HG03175 (cell line): ENCODE measurements around the gene MOCS1.

Source experiments
- ATAC-seq: cut with Tn5 transposase; IDR thresholded peaks from one replicate; pipeline ENCODE4 v1.9.1; 2021; ENCODE audit warnings: mild to moderate bottlenecking, moderate library complexity; ENCODE audit not compliant: unreplicated experiment

MOCS1 gene

GRCh38 chr6:39904946-39905639 lies 29.2 kb downstream of the MOCS1 start:
- ATAC-seq = no peak

- ATAC-seq = no peak
Observed at GRCh38 chr6:39903656-39904055, 30.6 kb downstream of the MOCS1 start.

GRCh38 chr6:39902786-39903465 lies 31.3 kb downstream of the MOCS1 start:
- no peak for ATAC-seq

DNA sequence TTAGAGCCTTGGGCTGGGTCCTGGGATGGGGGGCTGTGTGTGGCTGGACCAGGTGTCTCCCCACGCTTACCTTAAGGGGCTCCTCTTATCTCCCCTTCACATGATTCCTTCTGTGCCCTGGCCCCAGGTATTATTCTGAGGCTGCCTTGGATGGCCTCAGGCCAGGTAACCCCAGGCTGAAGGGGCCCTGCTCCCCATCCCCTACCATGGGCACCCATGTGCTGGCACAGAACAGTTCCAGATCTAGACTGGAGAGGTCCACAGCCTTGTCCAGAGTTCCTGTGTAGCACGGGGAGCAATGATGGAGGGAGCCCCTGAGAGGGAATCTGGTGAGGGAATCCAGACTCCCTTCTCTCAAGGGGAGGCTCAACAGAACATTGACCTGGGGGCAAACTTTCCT lies 32.1 kb downstream of the MOCS1 start:
- no peak for ATAC-seq

GRCh38 chr6:39901670-39902069 lies 32.6 kb downstream of the MOCS1 start:
- no peak for ATAC-seq

DNA sequence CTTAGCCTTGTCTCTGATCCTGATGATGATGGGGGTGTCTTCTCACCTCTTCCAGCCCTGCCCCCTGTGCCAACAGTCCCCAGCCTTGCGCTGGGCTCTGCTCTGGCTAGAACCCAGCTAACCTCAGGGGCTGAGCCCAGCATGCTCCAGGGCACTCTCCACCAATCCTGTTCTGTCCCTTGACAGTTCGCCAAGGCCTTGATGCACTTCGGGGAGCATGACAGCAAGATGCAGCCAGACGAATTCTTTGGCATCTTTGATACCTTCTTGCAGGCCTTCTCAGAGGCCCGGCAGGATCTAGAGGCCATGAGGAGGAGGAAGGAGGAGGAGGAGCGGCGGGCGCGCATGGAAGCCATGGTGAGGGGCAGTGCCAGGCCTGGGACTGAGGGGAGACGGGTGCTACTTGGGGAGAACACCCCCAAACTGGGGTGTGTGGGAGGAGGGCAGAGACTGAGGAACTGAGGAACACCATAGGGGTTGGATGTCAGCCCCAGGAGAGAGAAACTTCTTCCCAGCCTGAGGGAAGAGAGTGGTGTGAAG lies 33.1 kb downstream of the MOCS1 start:
- ATAC-seq = no peak

DNA sequence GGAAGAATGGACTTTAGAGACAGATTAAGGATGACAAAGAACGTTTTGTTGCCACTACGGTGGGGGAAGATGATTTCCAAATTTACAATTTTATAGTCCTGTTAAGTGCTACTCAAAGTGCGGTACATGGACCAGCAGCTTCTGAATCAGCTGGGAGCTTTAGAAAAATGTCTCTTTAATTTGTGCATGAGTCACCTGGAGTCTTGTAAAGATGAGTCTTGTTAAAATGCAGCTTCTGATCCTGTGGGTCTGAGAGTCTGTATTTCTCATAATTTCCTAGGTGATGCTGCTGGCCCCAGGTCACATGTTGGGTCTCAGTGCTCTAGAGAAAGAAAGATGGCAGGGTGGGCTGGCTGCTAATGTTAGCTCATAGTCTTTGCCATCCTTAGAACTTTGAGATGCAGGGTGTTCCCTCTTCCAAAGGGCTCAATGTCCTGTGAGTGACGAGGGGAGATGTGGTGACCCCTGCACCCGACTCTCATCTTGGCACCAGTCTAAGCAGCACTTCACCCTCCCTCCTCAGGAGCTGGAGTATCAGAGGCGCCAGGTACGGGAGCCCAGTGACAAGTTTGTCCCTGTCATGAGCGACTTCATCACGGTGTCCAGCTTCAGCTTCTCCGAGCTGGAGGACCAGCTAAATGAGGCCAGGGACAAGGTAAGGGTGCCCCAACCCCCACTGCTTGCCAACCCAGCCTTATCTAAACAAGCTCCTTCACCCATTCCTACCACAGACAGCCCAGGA lies 34.5 kb downstream of the MOCS1 start:
- no peak for ATAC-seq

- ATAC-seq = no peak
Observed at GRCh38 chr6:39898625-39899024, 35.6 kb downstream of the MOCS1 start.

DNA sequence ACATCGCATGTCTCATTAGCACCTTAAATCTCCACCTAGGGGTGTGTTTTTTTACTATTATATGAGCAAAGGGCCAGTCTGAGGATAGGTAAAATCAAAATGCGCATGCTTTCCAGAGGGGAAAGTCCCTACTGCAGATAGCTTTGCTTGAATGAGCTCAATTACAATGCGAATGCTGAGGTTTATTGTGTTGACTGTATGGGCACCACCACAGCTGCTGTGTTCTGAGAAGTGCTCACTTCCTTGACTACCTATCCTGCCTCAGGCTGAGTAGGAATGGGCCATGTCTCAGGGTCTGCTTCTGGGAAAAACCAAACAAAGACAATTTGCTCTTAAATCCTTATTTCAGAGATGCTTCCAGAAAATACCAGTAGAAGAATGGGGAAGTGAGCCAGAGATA lies 36.6 kb downstream of the MOCS1 start:
- ATAC-seq = no peak

GRCh38 chr6:39896701-39897100 lies 37.6 kb downstream of the MOCS1 start:
- ATAC-seq = no peak

GRCh38 chr6:39893286-39893685 lies 41.0 kb downstream of the MOCS1 start:
- ATAC-seq = no peak

DNA sequence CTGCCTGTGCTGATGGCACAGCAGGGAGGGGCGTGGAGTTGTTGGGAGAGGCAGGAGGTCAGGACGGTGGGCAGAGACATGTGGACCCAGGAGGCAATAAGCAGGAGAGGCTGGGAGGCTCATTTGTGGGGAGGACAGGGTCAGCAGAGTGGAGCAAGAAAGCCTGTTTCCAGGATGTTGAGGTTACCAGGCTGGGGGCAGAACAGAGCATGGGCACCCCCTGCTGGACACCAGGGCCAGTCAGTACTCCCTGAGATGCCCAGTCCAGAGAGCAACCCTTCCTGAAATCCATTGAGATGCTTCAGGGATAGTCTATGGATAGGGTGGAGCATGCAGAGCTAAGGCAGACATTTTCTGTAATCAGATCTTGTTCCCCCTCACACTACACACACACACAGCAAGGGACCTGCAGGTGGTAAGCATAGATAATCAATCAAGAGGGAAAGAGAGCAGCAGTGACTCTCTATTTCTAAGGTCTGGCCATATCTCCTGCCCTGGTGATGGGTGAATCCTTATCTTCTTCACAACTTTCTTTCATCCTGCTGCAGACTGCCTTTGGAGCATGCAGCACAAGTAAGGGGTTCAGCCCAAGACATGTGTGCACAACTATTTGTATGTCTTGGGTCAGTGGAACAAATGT lies 41.7 kb downstream of the MOCS1 start:
- ATAC-seq = no peak

DNA sequence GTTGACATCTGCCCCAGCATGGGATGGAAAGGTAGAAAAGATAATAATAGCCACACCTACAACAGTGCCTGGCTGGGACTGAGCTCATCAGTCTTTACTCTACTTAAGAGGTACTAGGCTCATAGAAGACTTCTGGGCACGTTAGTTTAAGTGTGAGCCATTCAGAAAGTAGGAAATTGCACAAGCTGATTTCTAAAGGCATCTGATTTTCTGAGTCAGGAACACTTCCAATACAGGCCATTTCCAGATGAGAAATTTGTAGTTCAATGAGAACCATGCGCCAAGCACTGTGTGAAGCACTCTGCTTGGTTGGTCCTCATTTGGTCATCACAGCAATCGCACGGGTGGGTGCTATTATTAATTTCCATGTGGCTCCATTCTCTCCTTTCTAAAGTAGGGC lies 42.3 kb downstream of the MOCS1 start:
- no peak for ATAC-seq

DNA sequence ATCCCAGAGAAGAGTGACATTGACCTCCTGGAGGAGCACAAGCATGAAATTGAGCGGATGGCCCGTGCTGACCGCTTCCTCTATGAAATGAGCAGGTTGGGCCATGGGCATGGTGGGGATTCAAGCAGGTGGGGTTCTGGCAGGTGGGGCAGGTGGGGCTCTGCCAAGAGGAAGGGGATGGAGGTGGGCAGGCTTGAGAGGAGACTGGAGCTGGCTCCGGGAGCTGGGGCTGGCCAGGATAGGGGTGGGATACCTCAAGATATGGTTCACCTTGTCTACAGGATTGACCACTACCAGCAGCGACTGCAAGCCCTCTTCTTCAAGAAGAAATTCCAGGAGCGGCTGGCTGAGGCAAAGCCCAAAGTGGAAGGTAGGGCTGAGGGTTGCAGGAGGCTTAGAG lies 42.9 kb downstream of the MOCS1 start:
- no peak for ATAC-seq

GRCh38 chr6:39889229-39889628 lies 45.0 kb downstream of the MOCS1 start:
- ATAC-seq = no peak

DNA sequence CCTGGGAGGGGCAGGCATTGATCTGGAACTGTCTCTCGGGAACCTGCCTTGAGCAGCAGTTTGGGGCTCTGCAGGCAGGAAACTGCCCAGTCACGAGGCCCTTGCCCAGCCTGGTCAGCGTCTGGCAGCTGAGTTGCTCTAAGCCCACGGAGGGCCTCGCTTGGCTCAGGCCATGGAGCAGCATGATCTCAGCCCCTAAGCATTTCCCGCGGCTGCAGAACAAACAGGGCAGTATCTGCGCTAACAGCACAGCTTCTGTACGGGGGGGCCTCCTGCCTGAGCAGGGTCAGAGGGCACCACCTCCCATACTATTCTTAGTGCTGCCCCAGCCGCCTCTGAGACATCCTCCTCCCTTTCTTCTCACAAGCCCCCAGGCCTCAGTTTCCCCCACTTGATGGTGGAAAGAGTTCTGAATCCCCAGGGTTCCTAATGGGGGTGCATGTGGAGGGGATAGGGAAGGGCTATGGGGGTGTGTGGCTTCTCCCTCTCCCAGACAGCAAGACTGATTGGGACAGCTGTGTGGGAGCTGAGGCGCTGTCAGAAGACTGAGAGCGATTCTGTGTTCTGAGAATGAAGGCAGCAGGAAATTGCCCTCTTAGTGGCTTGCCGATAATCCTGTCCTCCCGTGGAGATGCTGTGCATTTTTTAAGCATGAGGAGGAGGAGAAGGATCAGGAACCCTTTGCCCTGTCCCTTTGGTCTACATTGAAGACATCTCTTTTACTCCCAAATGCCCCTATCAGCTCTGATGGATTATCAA lies 46.4 kb downstream of the MOCS1 start:
- no peak for ATAC-seq

DNA sequence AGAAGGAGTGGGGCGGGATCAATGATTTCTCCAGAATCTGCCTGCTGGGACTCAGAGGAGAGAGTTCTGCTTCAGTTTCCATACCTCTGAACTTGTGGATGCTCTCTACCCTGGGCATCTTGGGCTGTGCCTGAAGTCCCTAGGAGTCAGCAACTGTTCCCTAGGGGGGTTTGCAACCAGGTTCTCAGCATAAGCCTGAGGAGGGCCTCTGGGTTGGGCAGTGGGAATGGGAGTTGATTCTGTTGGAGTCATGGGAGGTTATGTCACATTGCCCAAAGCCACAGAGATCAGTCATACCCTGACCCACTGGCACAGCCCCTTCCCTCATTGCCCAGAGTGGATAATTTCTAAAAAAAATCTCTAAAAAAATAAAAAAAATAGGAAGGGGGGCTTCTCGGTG lies 47.4 kb downstream of the MOCS1 start:
- no peak for ATAC-seq

GRCh38 chr6:39885691-39886090 lies 48.6 kb downstream of the MOCS1 start:
- ATAC-seq = no peak

GRCh38 chr6:39884696-39885095 lies 49.6 kb downstream of the MOCS1 start:
- ATAC-seq = no peak

DNA sequence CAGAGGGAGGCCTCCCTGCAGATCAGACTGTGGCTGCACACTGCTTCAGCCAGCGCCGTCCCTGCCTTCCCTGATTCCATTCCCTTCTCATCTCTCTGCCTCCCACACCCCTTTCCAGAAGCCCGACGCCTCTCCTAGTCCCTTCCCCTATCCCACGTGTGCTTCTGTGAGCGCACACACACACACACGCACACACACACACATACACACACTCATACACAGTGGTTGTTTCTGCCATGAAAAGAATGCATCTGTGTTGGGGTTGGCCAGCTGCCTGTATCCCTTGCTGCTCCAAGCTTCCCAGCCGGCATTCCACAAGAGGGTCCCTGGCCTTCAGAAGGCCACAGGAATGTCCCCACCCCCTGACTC lies 51.7 kb downstream of the MOCS1 start:
- ATAC-seq = no peak
